Cardiac muscle cell (in vitro differentiated cells and primary cell): ENCODE measurements around the gene SUGP1. TPM values are rescaled to one million over a fixed set of nuclear protein-coding genes. Genes with fewer than 3 reads are reported as not detected.
A peak's percentile ranks its signal among the peaks of the same experiment; 100 is the strongest.

ENCODE experiments used
- DNase-seq, 2 donors: peaks; one replicate each; pipeline versions ENCODE4 v3.0.0 to v3.0.0-alpha.2; 2010 to 2017; ENCODE audit warnings: low read depth in 1 of 2, low spot score in 1 of 2
- H3K27ac ChIP-seq: fragments of 200-600 bp; sonication (generic); 2 replicates; pipeline ENCODE4 v1.5.1; 2016
- H3K27me3 ChIP-seq: fragments of 200-600 bp; sonication (generic); 2 replicates; pipeline ENCODE4 v1.6.0; 2016; ENCODE audit warnings: control low read depth
- H3K36me3 ChIP-seq: fragments of 200-600 bp; sonication (generic); 2 replicates; pipeline ENCODE4 v1.5.1; 2016; ENCODE audit warnings: control low read depth
- H3K4me1 ChIP-seq: fragments of 200-600 bp; sonication (generic); 2 replicates; pipeline ENCODE4 v1.8.1; 2017; ENCODE audit warnings: low read depth, mild to moderate bottlenecking, mixed run types
- H3K4me3 ChIP-seq: fragments of 200-600 bp; sonication (generic); 2 replicates; pipeline ENCODE4 v1.5.1; 2016; ENCODE audit warnings: mild to moderate bottlenecking
- H3K9me3 ChIP-seq: fragments of 200-600 bp; sonication (generic); 2 replicates; pipeline ENCODE4 v1.5.1; 2017; ENCODE audit warnings: low read depth, mild to moderate bottlenecking, control low read depth
- polyA plus RNA-seq: library from polyadenylated mRNA; unstranded; fragments of >200 nt; fragmentation: Nextera tagmentation; extraction: Ambion mirVana; gene quantifications from 2 replicates; pipeline ENCODE4 v1.2.1, GENCODE V29; 2016
- total RNA-seq: library from RNA; depleted of rRNA; stranded (reverse); fragments of >200 nt; gene quantifications from 2 replicates; pipeline ENCODE4 v1.2.3, GENCODE V29; 2016
- TF ChIP-seq, protein P1 (sequence below): IDR thresholded peaks from 2 replicates; pipeline ENCODE4 v1.5.1; 2012; ENCODE audit warnings: low read depth, mild to moderate bottlenecking, low read length

The SUGP1 gene, protein sequence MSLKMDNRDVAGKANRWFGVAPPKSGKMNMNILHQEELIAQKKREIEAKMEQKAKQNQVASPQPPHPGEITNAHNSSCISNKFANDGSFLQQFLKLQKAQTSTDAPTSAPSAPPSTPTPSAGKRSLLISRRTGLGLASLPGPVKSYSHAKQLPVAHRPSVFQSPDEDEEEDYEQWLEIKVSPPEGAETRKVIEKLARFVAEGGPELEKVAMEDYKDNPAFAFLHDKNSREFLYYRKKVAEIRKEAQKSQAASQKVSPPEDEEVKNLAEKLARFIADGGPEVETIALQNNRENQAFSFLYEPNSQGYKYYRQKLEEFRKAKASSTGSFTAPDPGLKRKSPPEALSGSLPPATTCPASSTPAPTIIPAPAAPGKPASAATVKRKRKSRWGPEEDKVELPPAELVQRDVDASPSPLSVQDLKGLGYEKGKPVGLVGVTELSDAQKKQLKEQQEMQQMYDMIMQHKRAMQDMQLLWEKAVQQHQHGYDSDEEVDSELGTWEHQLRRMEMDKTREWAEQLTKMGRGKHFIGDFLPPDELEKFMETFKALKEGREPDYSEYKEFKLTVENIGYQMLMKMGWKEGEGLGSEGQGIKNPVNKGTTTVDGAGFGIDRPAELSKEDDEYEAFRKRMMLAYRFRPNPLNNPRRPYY
- 74.5 and 76.0 TPM in 2 replicates for total RNA-seq
- polyA plus RNA-seq, result 73.7 and 84.6 TPM in 2 replicates

DNA sequence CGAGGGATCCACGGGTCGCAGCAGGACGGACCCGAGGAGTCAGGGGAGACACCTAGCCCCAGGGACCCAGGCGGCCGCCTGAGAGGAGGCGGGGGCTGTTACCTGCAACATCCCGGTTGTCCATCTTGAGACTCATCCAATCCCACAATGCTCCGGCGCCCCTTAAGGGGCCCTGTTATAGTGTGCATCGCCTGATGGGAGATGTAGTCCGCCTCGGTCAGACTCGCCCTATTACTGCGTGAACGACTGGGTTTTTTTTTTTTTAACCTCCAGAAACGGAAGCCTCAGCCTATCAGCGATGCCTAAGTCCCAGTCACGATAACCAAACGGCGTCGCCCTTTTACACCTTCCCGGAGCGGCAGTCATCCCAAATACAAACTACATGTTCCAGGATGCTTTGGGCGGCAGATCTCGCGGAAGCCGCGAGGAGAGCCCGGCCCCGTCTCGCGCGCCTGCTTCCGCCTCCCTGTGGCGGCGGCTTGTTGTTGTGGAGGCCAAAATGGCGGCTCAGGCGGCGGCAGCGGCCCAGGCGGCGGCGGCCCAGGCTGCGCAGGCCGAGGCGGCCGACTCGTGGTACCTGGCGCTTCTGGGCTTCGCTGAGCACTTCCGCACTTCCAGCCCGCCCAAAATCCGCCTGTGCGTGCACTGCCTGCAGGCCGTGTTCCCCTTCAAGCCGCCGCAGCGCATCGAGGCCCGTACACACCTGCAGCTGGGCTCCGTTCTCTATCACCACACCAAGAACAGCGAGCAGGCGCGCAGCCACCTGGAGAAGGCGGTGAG lies at the start of gene SUGP1, which contains the start of gene MAU2:
SUGP1 (minus strand) TSS at position 149 of the 780 bp plus-strand sequence; CDS start at position 136, 13 bp downstream.
MAU2 (plus strand) TSS at position 469 of the 780 bp plus-strand sequence; CDS start at position 500, 31 bp downstream.
- DNase-seq, result peak; percentile 93 to 94
- peak within 1 kb of the TSS; percentile 90 for H3K4me3 ChIP-seq
- no peaks in the 10 kb centered on the region for H3K27me3 ChIP-seq
- H3K27ac ChIP-seq, result peak within 1 kb of the TSS; percentile 98
- TF ChIP-seq, protein P1, sequence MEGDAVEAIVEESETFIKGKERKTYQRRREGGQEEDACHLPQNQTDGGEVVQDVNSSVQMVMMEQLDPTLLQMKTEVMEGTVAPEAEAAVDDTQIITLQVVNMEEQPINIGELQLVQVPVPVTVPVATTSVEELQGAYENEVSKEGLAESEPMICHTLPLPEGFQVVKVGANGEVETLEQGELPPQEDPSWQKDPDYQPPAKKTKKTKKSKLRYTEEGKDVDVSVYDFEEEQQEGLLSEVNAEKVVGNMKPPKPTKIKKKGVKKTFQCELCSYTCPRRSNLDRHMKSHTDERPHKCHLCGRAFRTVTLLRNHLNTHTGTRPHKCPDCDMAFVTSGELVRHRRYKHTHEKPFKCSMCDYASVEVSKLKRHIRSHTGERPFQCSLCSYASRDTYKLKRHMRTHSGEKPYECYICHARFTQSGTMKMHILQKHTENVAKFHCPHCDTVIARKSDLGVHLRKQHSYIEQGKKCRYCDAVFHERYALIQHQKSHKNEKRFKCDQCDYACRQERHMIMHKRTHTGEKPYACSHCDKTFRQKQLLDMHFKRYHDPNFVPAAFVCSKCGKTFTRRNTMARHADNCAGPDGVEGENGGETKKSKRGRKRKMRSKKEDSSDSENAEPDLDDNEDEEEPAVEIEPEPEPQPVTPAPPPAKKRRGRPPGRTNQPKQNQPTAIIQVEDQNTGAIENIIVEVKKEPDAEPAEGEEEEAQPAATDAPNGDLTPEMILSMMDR, result peak; percentile 36
- H3K4me1 ChIP-seq, result peaks cover 19% of the 10 kb centered on the region
- peaks cover 20% of the 10 kb centered on the region for H3K36me3 ChIP-seq
- no peaks in the 10 kb centered on the region for H3K9me3 ChIP-seq

DNA sequence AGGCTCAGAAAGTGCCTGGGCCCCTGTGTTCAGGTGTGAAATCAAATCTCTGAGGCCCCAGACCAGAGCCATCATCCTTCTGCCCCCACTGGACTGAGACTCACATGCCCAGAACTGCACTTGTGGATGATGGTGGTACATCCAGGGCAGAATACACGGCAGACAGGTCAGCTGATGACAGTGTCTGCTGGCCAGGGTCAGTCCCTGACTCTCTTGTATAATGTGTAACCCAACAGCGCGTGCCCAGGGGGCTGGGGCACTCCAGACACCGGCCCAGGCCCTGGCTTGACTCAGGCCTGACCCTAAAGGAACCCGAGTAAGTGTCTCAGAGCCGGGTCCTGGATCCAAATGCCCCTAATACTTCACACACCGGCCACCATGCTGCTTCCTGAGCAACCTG lies 47.8 kb upstream of the SUGP1 start:
- Histone ChIP-seq H3K9me3 (no peaks in the 10 kb centered on the region), H3K4me1 (no peaks in the 10 kb centered on the region), H3K27me3 (no peaks in the 10 kb centered on the region), H3K36me3 (no peaks in the 10 kb centered on the region), H3K4me3 (no peak overlapping the region), H3K27ac (no peak overlapping the region)
- no peak for DNase-seq
- TF ChIP-seq, protein P1, result no peak

DNA sequence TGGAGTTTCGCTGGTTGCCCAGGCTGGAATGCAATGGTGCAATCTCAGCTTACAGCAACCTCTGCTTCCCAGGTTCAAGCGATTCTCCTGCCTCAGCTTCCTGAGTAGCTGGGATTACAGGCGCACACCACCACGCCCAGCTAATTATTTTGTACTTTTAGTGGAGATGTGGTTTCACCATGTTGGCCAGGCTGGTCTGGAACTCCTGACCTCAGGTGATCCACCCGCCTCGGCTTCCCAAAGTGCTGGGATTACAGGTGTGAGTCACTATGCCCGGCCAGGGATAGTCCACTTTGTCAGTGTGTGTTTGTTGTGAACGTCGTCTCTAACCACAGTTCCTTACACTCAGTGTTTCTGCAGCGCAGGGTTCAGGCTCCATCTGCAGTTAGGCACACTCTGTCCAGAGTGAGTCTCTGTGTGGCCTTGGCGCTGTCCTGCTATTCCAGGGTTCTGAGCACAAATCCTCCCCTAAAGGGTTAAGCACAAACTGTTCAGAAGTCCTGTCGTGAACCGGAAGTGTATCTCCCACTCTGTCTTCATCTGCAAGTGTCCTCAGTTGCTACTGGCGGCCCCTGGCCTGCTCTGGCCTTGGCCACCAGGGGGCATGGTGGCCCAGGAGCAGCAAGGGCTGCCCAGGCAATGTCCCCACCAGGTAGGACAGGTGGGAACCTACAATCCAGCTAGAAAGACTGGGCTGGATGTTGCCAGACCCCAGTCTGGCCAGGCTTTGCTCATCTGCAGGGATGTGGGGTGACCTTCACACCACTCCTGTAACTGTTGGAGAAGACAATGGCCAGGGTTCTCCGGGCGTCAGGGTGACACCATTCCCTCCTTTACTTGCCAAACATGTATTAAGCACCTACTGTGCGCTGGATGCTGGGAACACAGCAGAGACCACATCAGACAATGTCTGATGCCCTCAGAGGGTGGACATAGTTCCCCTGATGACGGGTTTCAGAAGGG lies 46.4 kb upstream of the SUGP1 start:
- peak; percentile 79 to 87 for DNase-seq
- TF ChIP-seq, protein P1, result peak; percentile 95
- H3K4me1 ChIP-seq, result no peaks in the 10 kb centered on the region
- H3K4me3 ChIP-seq, result no peak overlapping the region
- H3K27me3 ChIP-seq, result no peaks in the 10 kb centered on the region
- H3K27ac ChIP-seq, result no peak overlapping the region
- H3K9me3 ChIP-seq, result no peaks in the 10 kb centered on the region
- H3K36me3 ChIP-seq, result no peaks in the 10 kb centered on the region

DNA sequence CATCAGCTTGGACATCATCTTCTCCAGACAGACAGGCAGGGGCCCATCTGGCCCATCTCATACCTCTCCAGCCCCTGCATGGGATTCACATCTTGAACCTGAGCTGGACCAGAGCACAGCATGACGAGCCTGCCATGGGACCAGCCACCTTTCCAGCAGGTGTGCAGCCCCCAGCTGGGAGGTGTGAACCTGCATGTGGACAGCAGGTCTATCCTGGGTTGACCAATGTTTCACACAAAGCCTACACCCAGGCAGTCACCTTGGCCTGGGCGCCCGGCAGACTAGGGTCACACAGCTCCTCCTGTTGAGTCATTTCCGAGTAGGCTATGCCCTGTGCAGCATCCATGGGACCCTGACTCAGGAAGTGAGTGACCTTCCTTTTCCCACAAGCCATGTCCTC lies 41.8 kb upstream of the SUGP1 start:
- Histone ChIP-seq H3K27me3 (no peaks in the 10 kb centered on the region), H3K27ac (no peak overlapping the region), H3K4me3 (no peak overlapping the region), H3K36me3 (no peaks in the 10 kb centered on the region), H3K9me3 (no peaks in the 10 kb centered on the region), H3K4me1 (no peaks in the 10 kb centered on the region)
- TF ChIP-seq, protein P1, result no peak
- no peak for DNase-seq
